BE2C (cell line): ENCODE results near the gene LNX2.

Source experiments
- DNase-seq: peaks from one replicate; pipeline ENCODE4 v3.0.0-alpha.2; 2020
- H3K27me3 ChIP-seq: fragments of 250-450 bp; sonication (Bioruptor Pico); 2 replicates; pipeline ENCODE4 v1.5.1; 2020; ENCODE audit warnings: mild to moderate bottlenecking
- H3K36me3 ChIP-seq: fragments of 250-450 bp; sonication (Bioruptor Pico); 2 replicates; pipeline ENCODE4 v1.5.1; 2020; ENCODE audit warnings: mild to moderate bottlenecking
- H3K4me1 ChIP-seq: fragments of 250-450 bp; sonication (Bioruptor Pico); 2 replicates; pipeline ENCODE4 v1.5.1; 2020
- H3K4me3 ChIP-seq: 2 replicates; pipeline ENCODE4 v1.5.1; 2011; ENCODE audit warnings: low read depth, low read length
- H3K9me3 ChIP-seq: fragments of 250-450 bp; sonication (Bioruptor Pico); 2 replicates; pipeline ENCODE4 v1.5.1; 2020
- TF ChIP-seq, protein P1 (sequence below): IDR thresholded peaks from 2 replicates; pipeline ENCODE4 v1.5.1; 2012; ENCODE audit warnings: mild to moderate bottlenecking, low read depth, low read length

Gene LNX2

GRCh38 chr13:27617881-27618321 is 2.4 kb downstream of the LNX2 start:
- no peak overlapping the region for H3K4me3 ChIP-seq
- no peaks in the 10 kb centered on the region for H3K27me3 ChIP-seq
- DNase-seq, result no peak
- H3K36me3 ChIP-seq, result peaks cover 1% of the 10 kb centered on the region
- H3K4me1 ChIP-seq, result no peaks in the 10 kb centered on the region
- no peaks in the 10 kb centered on the region for H3K9me3 ChIP-seq
- TF ChIP-seq, protein P1, sequence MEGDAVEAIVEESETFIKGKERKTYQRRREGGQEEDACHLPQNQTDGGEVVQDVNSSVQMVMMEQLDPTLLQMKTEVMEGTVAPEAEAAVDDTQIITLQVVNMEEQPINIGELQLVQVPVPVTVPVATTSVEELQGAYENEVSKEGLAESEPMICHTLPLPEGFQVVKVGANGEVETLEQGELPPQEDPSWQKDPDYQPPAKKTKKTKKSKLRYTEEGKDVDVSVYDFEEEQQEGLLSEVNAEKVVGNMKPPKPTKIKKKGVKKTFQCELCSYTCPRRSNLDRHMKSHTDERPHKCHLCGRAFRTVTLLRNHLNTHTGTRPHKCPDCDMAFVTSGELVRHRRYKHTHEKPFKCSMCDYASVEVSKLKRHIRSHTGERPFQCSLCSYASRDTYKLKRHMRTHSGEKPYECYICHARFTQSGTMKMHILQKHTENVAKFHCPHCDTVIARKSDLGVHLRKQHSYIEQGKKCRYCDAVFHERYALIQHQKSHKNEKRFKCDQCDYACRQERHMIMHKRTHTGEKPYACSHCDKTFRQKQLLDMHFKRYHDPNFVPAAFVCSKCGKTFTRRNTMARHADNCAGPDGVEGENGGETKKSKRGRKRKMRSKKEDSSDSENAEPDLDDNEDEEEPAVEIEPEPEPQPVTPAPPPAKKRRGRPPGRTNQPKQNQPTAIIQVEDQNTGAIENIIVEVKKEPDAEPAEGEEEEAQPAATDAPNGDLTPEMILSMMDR, result no peak

DNA sequence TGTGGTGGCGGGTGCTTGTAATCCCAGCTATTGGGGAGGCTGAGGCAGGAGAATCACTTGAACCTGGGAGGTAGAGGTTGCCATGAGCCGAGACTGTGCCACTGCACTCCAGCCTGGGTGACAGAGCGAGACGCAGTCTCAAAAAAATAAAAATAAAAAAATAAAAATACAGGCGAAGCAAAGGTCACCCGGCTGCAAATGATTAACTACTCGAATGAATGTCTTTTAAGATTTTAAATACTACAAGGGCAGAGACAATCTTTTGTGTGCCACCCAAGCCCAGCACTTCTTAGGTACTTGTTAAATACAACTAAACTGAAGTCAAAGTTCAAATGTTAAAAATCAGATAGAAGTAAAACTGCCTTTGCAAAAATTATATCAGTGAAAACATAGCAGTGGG is 6.7 kb downstream of the LNX2 start:
- no peaks in the 10 kb centered on the region for H3K27me3 ChIP-seq
- no peak for DNase-seq
- no peaks in the 10 kb centered on the region for H3K4me1 ChIP-seq
- no peaks in the 10 kb centered on the region for H3K36me3 ChIP-seq
- no peak overlapping the region for H3K4me3 ChIP-seq
- H3K9me3 ChIP-seq, result no peaks in the 10 kb centered on the region
- TF ChIP-seq, protein P1, result no peak

DNA sequence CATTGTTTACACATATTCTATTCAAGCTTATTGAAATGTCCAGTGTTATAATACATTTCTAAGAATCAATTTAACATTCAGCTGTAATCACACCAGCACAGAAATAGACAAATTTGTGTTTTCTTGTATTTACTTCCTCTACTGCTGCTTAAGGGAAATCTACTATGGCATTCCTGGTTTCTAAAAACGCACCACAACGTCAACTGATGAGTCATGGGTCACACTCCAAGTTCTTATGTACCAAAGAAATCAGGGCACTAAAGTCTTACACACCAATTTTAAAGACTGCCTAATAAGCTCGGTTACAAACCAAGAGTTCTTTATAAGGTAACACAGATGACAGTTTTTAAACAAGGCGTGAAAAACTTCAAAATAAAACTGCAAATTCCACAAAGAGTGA is 13.2 kb downstream of the LNX2 start:
- Histone ChIP-seq H3K36me3 (no peaks in the 10 kb centered on the region), H3K9me3 (no peaks in the 10 kb centered on the region), H3K4me3 (no peak overlapping the region), H3K27me3 (no peaks in the 10 kb centered on the region), H3K4me1 (peaks cover 22% of the 10 kb centered on the region)
- TF ChIP-seq, protein P1, result no peak
- no peak for DNase-seq

- Histone ChIP-seq H3K27me3 (no peaks in the 10 kb centered on the region), H3K4me1 (peaks cover 26% of the 10 kb centered on the region), H3K36me3 (no peaks in the 10 kb centered on the region), H3K9me3 (no peaks in the 10 kb centered on the region), H3K4me3 (no peak overlapping the region)
- TF ChIP-seq, protein P1, result no peak
- DNase-seq, result no peak
Observed at GRCh38 chr13:27605610-27606200, 14.6 kb downstream of the LNX2 start.

- no peaks in the 10 kb centered on the region; the same call in 1 of the 2 replicates for H3K36me3 ChIP-seq
- H3K9me3 ChIP-seq, result no peaks in the 10 kb centered on the region
- peaks cover 32% of the 10 kb centered on the region for H3K4me1 ChIP-seq
- TF ChIP-seq, protein P1, result no peak
- no peaks in the 10 kb centered on the region for H3K27me3 ChIP-seq
- H3K4me3 ChIP-seq, result no peak overlapping the region
- no peak for DNase-seq
Observed at GRCh38 chr13:27605099-27605498, 15.2 kb downstream of the LNX2 start.

DNA sequence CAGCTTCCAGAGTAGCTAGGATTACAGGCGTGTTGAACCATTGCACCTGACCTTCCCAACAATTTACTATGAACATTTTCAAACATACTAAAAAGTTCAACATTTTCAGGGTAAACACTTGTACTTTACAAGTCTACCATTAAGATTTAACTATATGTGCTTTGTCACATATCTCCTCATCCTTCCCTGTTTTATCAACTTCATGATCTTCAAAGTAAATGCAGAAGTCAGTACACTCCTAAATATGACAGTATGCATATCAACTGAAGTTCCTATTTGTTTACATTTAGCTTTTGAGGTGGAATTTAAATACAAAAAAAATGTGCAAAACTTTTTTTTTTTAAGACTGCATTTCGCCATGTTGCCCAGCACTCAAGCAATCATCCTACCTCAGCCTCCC is 18.5 kb downstream of the LNX2 start:
- Histone ChIP-seq H3K36me3 (no peaks in the 10 kb centered on the region; the same call in 1 of the 2 replicates), H3K4me3 (no peak overlapping the region), H3K4me1 (peaks cover 32% of the 10 kb centered on the region), H3K27me3 (no peaks in the 10 kb centered on the region), H3K9me3 (no peaks in the 10 kb centered on the region)
- DNase-seq, result no peak
- TF ChIP-seq, protein P1, result no peak
